ENCODE measurements around the gene DCLK3. TPM values are rescaled to one million over a fixed set of nuclear protein-coding genes. Genes with fewer than 3 reads are reported as not detected.
A peak's percentile ranks its signal among the peaks of the same experiment; 100 is the strongest.

DCLK3 gene
- total RNA-seq, 1 donor from 2014 or later, result 0.12 TPM

DNA sequence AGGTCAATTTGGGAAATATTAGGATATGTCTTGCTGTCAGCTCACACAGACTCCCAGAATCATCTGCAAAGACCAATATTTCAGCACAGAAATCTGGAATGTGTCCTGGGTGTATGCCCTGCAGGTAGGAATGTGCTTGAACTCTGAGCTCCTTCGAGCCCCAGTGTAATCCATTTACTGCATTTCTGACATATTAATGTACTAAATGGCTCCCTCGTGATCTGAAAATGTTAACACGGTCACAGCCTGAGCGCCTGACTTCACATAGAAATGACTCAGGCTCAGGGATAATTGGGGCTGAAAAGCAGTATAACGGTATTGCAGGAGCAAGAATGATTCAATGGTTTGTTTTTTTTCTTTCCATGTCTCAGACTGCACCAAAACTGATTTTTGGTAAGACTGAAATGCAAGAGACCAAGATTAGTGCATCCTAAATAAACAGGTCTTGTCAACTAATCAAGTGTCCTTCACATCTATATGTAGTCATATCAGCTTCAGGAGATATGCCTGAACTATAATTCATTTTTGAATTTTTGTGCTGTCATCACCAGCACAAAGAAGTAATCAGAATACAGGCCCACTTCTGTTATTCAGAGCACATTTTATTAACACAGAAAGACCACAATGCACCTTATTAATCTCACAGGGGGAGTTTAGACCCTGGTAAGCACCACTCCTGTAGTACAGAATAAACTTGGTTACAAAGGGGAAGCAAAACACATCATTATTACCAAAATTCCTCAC is 49.8 kb downstream of the DCLK3 start:
- Histone ChIP-seq H3K4me3 (no peak overlapping the region), H3K27ac (no peak overlapping the region), H3K4me1 (no peaks in the 10 kb centered on the region), H3K36me3 (no peaks in the 10 kb centered on the region), H3K27me3 (ENCODE audit: low read depth) (no peaks in the 10 kb centered on the region), H3K9me3 (no peaks in the 10 kb centered on the region)
- DNase-seq (no peak), ATAC-seq (no peak)
- TF ChIP-seq, protein P1, sequence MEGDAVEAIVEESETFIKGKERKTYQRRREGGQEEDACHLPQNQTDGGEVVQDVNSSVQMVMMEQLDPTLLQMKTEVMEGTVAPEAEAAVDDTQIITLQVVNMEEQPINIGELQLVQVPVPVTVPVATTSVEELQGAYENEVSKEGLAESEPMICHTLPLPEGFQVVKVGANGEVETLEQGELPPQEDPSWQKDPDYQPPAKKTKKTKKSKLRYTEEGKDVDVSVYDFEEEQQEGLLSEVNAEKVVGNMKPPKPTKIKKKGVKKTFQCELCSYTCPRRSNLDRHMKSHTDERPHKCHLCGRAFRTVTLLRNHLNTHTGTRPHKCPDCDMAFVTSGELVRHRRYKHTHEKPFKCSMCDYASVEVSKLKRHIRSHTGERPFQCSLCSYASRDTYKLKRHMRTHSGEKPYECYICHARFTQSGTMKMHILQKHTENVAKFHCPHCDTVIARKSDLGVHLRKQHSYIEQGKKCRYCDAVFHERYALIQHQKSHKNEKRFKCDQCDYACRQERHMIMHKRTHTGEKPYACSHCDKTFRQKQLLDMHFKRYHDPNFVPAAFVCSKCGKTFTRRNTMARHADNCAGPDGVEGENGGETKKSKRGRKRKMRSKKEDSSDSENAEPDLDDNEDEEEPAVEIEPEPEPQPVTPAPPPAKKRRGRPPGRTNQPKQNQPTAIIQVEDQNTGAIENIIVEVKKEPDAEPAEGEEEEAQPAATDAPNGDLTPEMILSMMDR (IDR thresholded peaks at IDR 0.05), result no peak
- intact Hi-C loops (cut with DNase I), result no loop called here

DNA sequence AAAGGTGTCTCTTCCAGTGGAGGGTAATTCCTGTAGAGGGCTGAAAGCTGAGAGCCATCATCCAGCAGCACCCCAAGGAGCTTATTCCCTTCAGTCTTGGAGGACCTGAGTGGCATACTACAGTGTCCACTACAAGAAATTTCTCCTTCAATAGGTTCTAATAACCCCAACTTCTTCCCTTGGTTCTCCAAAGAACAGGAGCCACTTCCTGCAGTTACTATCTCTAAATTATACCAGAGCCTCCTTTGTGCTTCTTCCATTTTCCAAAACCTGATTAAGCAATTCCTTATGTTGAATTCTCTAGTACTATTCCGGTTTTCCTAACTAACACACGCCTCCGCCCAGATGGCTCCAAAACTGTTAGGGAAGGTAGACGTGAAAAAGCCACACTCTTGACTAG is 50.4 kb downstream of the DCLK3 start:
- H3K27me3 ChIP-seq (ENCODE audit: low read depth), result no peaks in the 10 kb centered on the region
- no peaks in the 10 kb centered on the region for H3K36me3 ChIP-seq
- H3K4me3 ChIP-seq, result no peak overlapping the region
- H3K9me3 ChIP-seq, result no peaks in the 10 kb centered on the region
- intact Hi-C loops (cut with DNase I), result no loop called here
- no peak for ATAC-seq
- H3K4me1 ChIP-seq, result no peaks in the 10 kb centered on the region
- DNase-seq, result no peak
- H3K27ac ChIP-seq, result no peak overlapping the region
- TF ChIP-seq, protein P1 (IDR thresholded peaks at IDR 0.05), result no peak

DNA sequence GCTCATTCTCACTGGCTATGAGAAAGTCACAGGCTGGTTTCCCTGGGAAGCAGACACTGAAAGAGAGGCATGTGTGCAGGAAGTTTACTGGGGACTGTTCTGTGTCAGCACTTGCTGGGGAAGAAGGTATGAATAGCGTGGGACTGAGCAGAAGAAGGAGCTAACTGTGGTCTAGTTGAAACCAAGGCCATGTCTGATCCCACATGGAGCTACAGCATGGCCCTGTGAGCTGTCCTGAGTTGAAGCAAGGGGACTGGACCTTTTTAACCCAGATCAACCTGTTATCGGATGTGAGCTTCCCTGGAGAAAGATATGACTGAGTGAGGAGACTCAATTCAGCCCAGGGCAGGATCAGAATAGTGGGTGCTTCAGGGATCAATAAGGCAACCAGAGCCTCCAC is 53.7 kb downstream of the DCLK3 start:
- TF ChIP-seq, protein P1 (IDR thresholded peaks at IDR 0.05), result no peak
- ATAC-seq, result peak in 1 of 2 donors; percentile 23
- H3K4me3 ChIP-seq, result no peak overlapping the region
- no peaks in the 10 kb centered on the region for H3K27me3 ChIP-seq (ENCODE audit: low read depth)
- H3K27ac ChIP-seq, result no peak overlapping the region
- DNase-seq, result no peak
- no peaks in the 10 kb centered on the region for H3K36me3 ChIP-seq
- no peaks in the 10 kb centered on the region for H3K4me1 ChIP-seq
- no peaks in the 10 kb centered on the region for H3K9me3 ChIP-seq
- intact Hi-C loops (cut with DNase I), result no loop called here

DNA sequence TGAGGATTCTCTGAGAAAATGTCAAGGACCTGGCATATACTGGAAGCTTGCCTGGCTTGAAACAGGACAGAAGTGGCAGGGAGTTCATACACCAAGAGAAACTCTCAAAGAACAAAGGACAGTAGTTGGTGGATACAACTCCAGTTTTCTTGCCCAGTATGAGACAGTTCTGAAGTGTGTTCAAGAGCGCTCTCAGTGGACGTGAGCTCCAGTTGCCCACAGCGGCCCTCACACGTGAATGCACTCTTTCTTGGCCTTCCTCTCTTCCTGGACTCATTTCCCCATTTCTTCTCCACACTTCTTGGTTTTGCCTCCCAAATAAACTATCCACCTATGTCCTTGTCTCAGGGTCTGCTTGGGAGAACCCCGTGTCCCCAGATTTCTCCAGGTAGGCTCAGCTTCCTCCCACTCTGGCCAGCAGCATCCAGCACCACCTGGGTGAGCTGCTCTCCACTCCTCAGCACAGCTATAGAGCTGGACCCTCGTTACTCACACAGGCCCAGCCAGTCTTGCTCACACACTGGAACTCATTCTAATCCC is 54.5 kb downstream of the DCLK3 start:
- ATAC-seq, result peak in 1 of 2 donors; percentile 16
- H3K9me3 ChIP-seq, result no peaks in the 10 kb centered on the region
- intact Hi-C loops (cut with DNase I), result loop anchor here (10.0 kb wide), 1 partner anchor 745 kb away; no protein-coding TSS in a partner anchor

DNA sequence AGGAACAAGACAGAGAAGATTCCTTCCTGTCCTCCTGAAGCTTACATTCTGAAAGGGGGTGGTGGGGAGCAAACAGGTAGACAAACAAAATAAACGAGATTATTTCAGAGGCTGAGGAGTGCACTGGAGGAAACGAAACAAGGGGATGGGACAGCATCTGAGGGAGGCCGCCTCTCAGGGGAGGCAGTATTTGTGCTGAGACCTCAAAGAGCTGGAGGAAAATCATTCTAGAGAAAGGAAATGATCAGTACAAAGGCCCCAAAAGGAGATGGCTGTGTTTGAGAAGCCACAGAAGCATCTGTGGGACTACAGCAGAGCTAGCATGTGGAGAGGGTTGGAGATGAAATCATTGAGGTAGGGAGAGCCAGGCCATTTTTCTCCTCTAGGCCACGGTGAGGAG is 55.1 kb downstream of the DCLK3 start:
- H3K27ac ChIP-seq, result no peak overlapping the region
- intact Hi-C loops (cut with DNase I), result loop anchor here (10.0 kb wide), 1 partner anchor 744 kb away; no protein-coding TSS in a partner anchor
- TF ChIP-seq, protein P1 (IDR thresholded peaks at IDR 0.05), result no peak
- ATAC-seq (no peak), DNase-seq (no peak)
- H3K4me3 ChIP-seq, result no peak overlapping the region
- no peaks in the 10 kb centered on the region for H3K27me3 ChIP-seq (ENCODE audit: low read depth)
- H3K9me3 ChIP-seq, result no peaks in the 10 kb centered on the region
- H3K36me3 ChIP-seq, result no peaks in the 10 kb centered on the region
- H3K4me1 ChIP-seq, result no peaks in the 10 kb centered on the region

More for the DNA sequence above, 54.5 kb downstream of the DCLK3 start:
- Histone ChIP-seq H3K36me3 (no peaks in the 10 kb centered on the region), H3K4me3 (no peak overlapping the region), H3K27ac (no peak overlapping the region), H3K4me1 (no peaks in the 10 kb centered on the region), H3K27me3 (ENCODE audit: low read depth) (no peaks in the 10 kb centered on the region)
- TF ChIP-seq, protein P1 (IDR thresholded peaks at IDR 0.05), result no peak
- DNase-seq, result no peak
